GM06990 (cell line): Measurements from ENCODE around the gene SDR9C7.

Experiments used
- DNase-seq: peaks from one replicate; pipeline ENCODE4 v3.0.0-alpha.2; 2011; ENCODE audit not compliant: insufficient read length; ENCODE audit errors: extremely low read depth
- H3K27me3 ChIP-seq: replicated peaks from 2 replicates; pipeline ENCODE4 v1.6.0; 2011; ENCODE audit warnings: low read length; ENCODE audit not compliant: control insufficient read depth, insufficient read depth
- H3K36me3 ChIP-seq: 2 replicates; pipeline ENCODE4 v1.5.1; 2011; ENCODE audit warnings: low read length; ENCODE audit not compliant: control insufficient read depth, insufficient read depth
- H3K4me3 ChIP-seq: replicated peaks from 2 replicates; pipeline ENCODE4 v1.5.1; 2011; ENCODE audit warnings: low read depth, mild to moderate bottlenecking, control low read depth, low read length
- CTCF ChIP-seq: IDR thresholded peaks from 2 replicates; pipeline ENCODE4 v1.5.1; 2011; ENCODE audit warnings: low read length, control low read depth, mild to moderate bottlenecking, inconsistent platforms; ENCODE audit not compliant: insufficient read depth, poor library complexity, severe bottlenecking

The SDR9C7 gene

GRCh38 chr12:56957229-56958052 is 23.2 kb upstream of the SDR9C7 start, which contains the start of gene RDH16:
RDH16 (minus strand) TSS chr12:56957608; CDS start chr12:56957462, 146 bp downstream.
- DNase-seq = no peak
- no peak for TF ChIP-seq CTCF
- 0 out of 2 replicates have a peak, but pooled peaks cover 2% of the 10 kb centered on the region for H3K27me3 ChIP-seq
- no peak within 1 kb of the TSS for H3K4me3 ChIP-seq
- no peaks in the 10 kb centered on the region for H3K36me3 ChIP-seq

- Histone ChIP-seq H3K27me3 (0 out of 2 replicates have a peak, but pooled peaks cover 2% of the 10 kb centered on the region), H3K4me3 (no peak overlapping the region), H3K36me3 (no peaks in the 10 kb centered on the region)
- no peak for TF ChIP-seq CTCF
- DNase-seq = no peak
Measured at GRCh38 chr12:56955631-56956256, 21.5 kb upstream of the SDR9C7 start.

- H3K36me3 ChIP-seq = no peaks in the 10 kb centered on the region
- H3K27me3 ChIP-seq = 0 out of 2 replicates have a peak, but pooled peaks cover 2% of the 10 kb centered on the region
- H3K4me3 ChIP-seq = no peak overlapping the region
- no peak for TF ChIP-seq CTCF
- no peak for DNase-seq
Measured at GRCh38 chr12:56954958-56955355, 20.7 kb upstream of the SDR9C7 start.

- TF ChIP-seq CTCF = no peak
- no peak overlapping the region for H3K4me3 ChIP-seq
- no peak for DNase-seq
- H3K27me3 ChIP-seq = 0 out of 2 replicates have a peak, but pooled peaks cover 2% of the 10 kb centered on the region
- no peaks in the 10 kb centered on the region for H3K36me3 ChIP-seq
Measured at GRCh38 chr12:56954057-56954957, 20.1 kb upstream of the SDR9C7 start.

- no peak overlapping the region for H3K4me3 ChIP-seq
- H3K27me3 ChIP-seq = 0 out of 2 replicates have a peak, but pooled peaks cover 2% of the 10 kb centered on the region
- H3K36me3 ChIP-seq = no peaks in the 10 kb centered on the region
- DNase-seq = no peak
- no peak for TF ChIP-seq CTCF
Measured at GRCh38 chr12:56953314-56953713, 19.1 kb upstream of the SDR9C7 start.
